Endothelial cell of umbilical vein (primary cell): ENCODE results near the gene TECTA. TPM values are rescaled to one million over a fixed set of nuclear protein-coding genes. Genes with fewer than 3 reads are reported as not detected.

Source experiments
- BruUV-seq: library from RNA; stranded (reverse); fragments of 400-500 nt; replicated peaks from 2 replicates; lab custom pipeline; 2021; lab: Mats Ljungman, UMichigan
- CTCF ChIA-PET: fragments of 300-600, 350-600 bp; sonication (Branson Sonifier 250); formaldehyde crosslinking; loops from one replicate; lab custom pipeline; 2021; ENCODE audit warnings: antibody characterized with exemption, inconsistent platforms; lab: Charles Lee
- POLR2A ChIA-PET: fragments of 300-600, 350-600 bp; sonication (Branson Sonifier 250); formaldehyde crosslinking; loops from one replicate; lab custom pipeline; 2021; ENCODE audit warnings: antibody characterized with exemption, inconsistent platforms; lab: Charles Lee
- DNase-seq: peaks from one replicate; pipeline ENCODE4 v3.0.0-alpha.2; 2011; ENCODE audit warnings: low read depth, low spot score
- FAIRE-seq: peaks from 2 replicates; lab custom pipeline; 2011; peaks lifted over from hg19 to GRCh38; lab: Jason Lieb, UNC
- H2AFZ ChIP-seq: 2 replicates; pipeline ENCODE4 v1.6.0; 2012; ENCODE audit warnings: low read depth, low read length, control low read depth, inconsistent platforms
- H3K27ac ChIP-seq: 2 replicates; pipeline ENCODE4 v1.5.1; 2011; ENCODE audit warnings: low read depth, mild to moderate bottlenecking, control low read depth, low read length, moderate library complexity; ENCODE audit not compliant: insufficient read depth
- H3K27me3 ChIP-seq, 2 experiments: 2 replicates each; pipeline versions ENCODE4 v1.6.0 to v1.6.1; 2011; ENCODE audit warnings: low read length in 2 of 2, mixed read lengths in 1 of 2; ENCODE audit not compliant: control insufficient read depth in 2 of 2, insufficient read depth in 2 of 2
- H3K36me3 ChIP-seq, 2 experiments: 2 replicates in 1 of 2; 3 replicates in 1 of 2; pipeline ENCODE4 v1.5.1; 2011; ENCODE audit warnings: low read length in 2 of 2, mild to moderate bottlenecking in 1 of 2, moderate library complexity in 1 of 2; ENCODE audit not compliant: control insufficient read depth in 2 of 2, insufficient read depth in 2 of 2; ENCODE audit errors: extremely low read depth in 1 of 2
- H3K4me1 ChIP-seq: 3 replicates; pipeline ENCODE4 v1.5.1; 2011; ENCODE audit warnings: mild to moderate bottlenecking, low read length; ENCODE audit not compliant: control insufficient read depth, insufficient read depth; ENCODE audit errors: extremely low read depth
- H3K4me2 ChIP-seq: 2 replicates; pipeline ENCODE4 v1.6.1; 2011; ENCODE audit warnings: low read length, control low read depth, mixed read lengths; ENCODE audit not compliant: insufficient read depth
- H3K4me3 ChIP-seq, 3 experiments: fragments of 200-600 bp in 1 of 3; sonication (generic), shearing (Covaris generic) in 1 of 3; replicated peaks in 1 of 3; 2 replicates each; pipeline ENCODE4 v1.5.1; 2011 to 2016; ENCODE audit warnings: control low read depth in 3 of 3, low read length in 3 of 3, mild to moderate bottlenecking in 2 of 3, inconsistent platforms in 1 of 3, low read depth in 1 of 3, moderate library complexity in 1 of 3; ENCODE audit not compliant: insufficient read depth in 1 of 3
- H3K79me2 ChIP-seq: 2 replicates; pipeline ENCODE4 v1.6.0; 2012; ENCODE audit warnings: low read length, inconsistent platforms; ENCODE audit not compliant: control insufficient read depth, insufficient read depth
- H3K9ac ChIP-seq: replicated peaks from 2 replicates; pipeline ENCODE3; 2011; ENCODE audit warnings: low read length, control low read depth; ENCODE audit not compliant: insufficient read depth; ENCODE audit errors: extremely low read depth
- H3K9me1 ChIP-seq: replicated peaks from 3 replicates; pipeline ENCODE4 v1.6.0; 2011; ENCODE audit warnings: mild to moderate bottlenecking, low read length; ENCODE audit not compliant: control insufficient read depth, insufficient read depth; ENCODE audit errors: extremely low read depth
- H3K9me3 ChIP-seq: replicated peaks from 2 replicates; pipeline ENCODE4 v1.5.1; 2012; ENCODE audit warnings: low read length, inconsistent platforms; ENCODE audit not compliant: control insufficient read depth, insufficient read depth
- H4K20me1 ChIP-seq: replicated peaks from 2 replicates; pipeline ENCODE3; 2011; ENCODE audit warnings: mild to moderate bottlenecking, low read length; ENCODE audit not compliant: control insufficient read depth, insufficient read depth; ENCODE audit errors: extremely low read depth
- CTCF ChIP-seq, 2 donors: IDR thresholded peaks; 1 replicate in 1 of 2; 2 replicates in 1 of 2; pipeline ENCODE4 v1.5.1; 2011; ENCODE audit warnings: low read length in 2 of 2, mild to moderate bottlenecking in 2 of 2, moderate library complexity in 2 of 2, control low read depth in 1 of 2, inconsistent platforms in 1 of 2, low read depth in 1 of 2; ENCODE audit not compliant: insufficient read depth in 1 of 2; ENCODE audit errors: extremely low read depth in 1 of 2
- FOS ChIP-seq: IDR thresholded peaks from 2 replicates; pipeline ENCODE4 v1.6.1; 2011; ENCODE audit warnings: mild to moderate bottlenecking, low read length, moderate library complexity, borderline replicate concordance; ENCODE audit not compliant: insufficient read depth
- MAX ChIP-seq: IDR thresholded peaks from 2 replicates; pipeline ENCODE4 v1.6.1; 2011; ENCODE audit not compliant: insufficient read depth, insufficient read length
- MYC ChIP-seq: IDR thresholded peaks from one replicate; pipeline ENCODE4 v1.6.1; 2011; ENCODE audit warnings: mild to moderate bottlenecking, low read depth, low read length
- POLR2AphosphoS5 ChIP-seq: IDR thresholded peaks from 2 replicates; pipeline ENCODE4 v1.6.1; 2012; ENCODE audit warnings: low read depth, mild to moderate bottlenecking, control low read depth, low read length, moderate library complexity; ENCODE audit not compliant: insufficient read depth
- dilution Hi-C: fragments of 300-500 bp; cut with MboI; formaldehyde crosslinking; loops from one replicate; pipeline ENCODE4 v1.15.0; 2019; ENCODE audit warnings: low sequenced_read_pairs; ENCODE audit not compliant: extremely low pct_ligation_motif_present
- intact Hi-C: fragments of 100-400 bp; cut with micrococcal nuclease; formaldehyde crosslinking; loops from one replicate; pipeline ENCODE4 v1.10.0; 2022
- polyA plus RNA-seq, 4 experiments: library from polyadenylated mRNA; depleted of rRNA in 3 of 4; stranded (reverse) in 3 of 4; unstranded in 1 of 4; fragments of >200 nt; gene quantifications; 2 replicates each; pipeline versions ENCODE4 v1.2.1 to v1.2.3, GENCODE V29; 2011 to 2012; ENCODE audit warnings: missing spikeins in 1 of 4
- total RNA-seq: library from RNA; stranded (reverse); gene quantifications from 2 replicates; pipeline ENCODE4 v1.2.3, GENCODE V29; 2021

Gene TECTA
- total and polyA plus RNA-seq, 2 donors (not counting 3 experiments of a cell fraction or from before 2014, with no cell fraction given) = 0.44 to 0.69 TPM

- no peaks in the 10 kb centered on the region for H3K36me3 ChIP-seq
- no peak overlapping the region for H3K4me3 ChIP-seq
- CTCF ChIA-PET = interaction anchor here (1.4 kb wide), 1 partner anchor 12 kb away, joined by 6 read pairs; no protein-coding TSS in a partner anchor
- TF ChIP-seq CTCF (IDR thresholded peaks at IDR 0.05; ENCODE audit: extremely low read depth in 1 of 2, insufficient read depth in 1 of 2, low read depth in 1 of 2, low read length in 2 of 2) (no peak), POLR2AphosphoS5 (no peak), FOS (no peak), MYC (no peak), MAX (no peak)
- no peak overlapping the region for H3K9ac ChIP-seq
- POLR2A ChIA-PET = no interaction called here
- H3K9me3 ChIP-seq = no peaks in the 10 kb centered on the region
- no peak overlapping the region for H3K27ac ChIP-seq
- no peaks in the 10 kb centered on the region for H3K79me2 ChIP-seq
- no peaks in the 10 kb centered on the region for H3K9me1 ChIP-seq
- DNase-seq (no peak), FAIRE-seq (no peak)
- H3K27me3 ChIP-seq = no peaks in the 10 kb centered on the region
- no peaks in the 10 kb centered on the region for H4K20me1 ChIP-seq
- no TSS peak for BruUV-seq
- H3K4me1 ChIP-seq = no peaks in the 10 kb centered on the region
- H2AFZ ChIP-seq = no peak overlapping the region
- no peak overlapping the region for H3K4me2 ChIP-seq
- intact Hi-C loops = no loop called here
- dilution Hi-C loops = no loop called here
Measured at GRCh38 chr11:121206810-121207209, 105.8 kb downstream of the TECTA start.
